Airway epithelial cell (primary cell): ENCODE measurements around the gene PI4K2B. TPM values are rescaled to one million over a fixed set of nuclear protein-coding genes. Genes with fewer than 3 reads are reported as not detected.

Experiments used
- total RNA-seq: library from RNA; depleted of rRNA; stranded (reverse); fragments of >200 nt; gene quantifications from 2 replicates; pipeline ENCODE4 v1.2.3, GENCODE V29; 2015

Gene PI4K2B
- 16.4 and 22.6 TPM in 2 replicates for total RNA-seq

GRCh38 chr4:25233737-25234389, at the start of gene PI4K2B:
Gene PI4K2B (plus strand): TSS chr4:25234033. CDS start chr4:25234164, 131 bp downstream.

DNA sequence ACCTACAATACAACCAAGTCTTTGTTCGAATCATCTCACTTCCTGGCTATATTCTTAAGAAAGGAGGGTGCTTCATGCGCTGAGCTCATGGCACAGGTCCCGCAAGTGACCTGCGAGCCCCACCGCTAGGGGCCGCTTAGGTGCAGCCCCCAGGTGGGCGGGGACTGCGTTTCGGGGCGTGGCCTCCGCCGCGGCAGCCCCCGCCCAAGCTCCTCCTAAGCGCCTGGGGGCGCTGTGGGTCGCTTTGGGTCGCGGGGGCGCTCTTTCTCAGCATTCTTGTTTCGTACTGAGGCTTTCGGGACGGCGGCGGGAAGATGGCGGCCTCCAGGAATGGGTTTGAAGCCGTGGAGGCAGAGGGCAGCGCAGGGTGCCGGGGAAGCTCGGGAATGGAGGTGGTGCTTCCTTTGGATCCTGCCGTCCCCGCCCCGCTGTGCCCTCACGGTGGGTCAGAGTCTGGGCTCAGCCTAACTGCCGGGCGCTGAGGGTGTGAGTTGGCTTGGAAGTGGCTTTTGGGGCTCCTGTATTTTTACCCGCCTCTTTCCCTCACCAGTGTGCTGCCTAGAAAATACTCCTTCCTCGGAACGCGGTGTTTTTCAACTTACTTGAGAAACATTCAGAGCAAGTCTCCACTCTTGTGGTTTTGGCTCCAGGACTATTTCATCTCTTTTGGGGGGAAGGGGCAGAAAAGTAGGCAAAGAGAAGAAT, 78.8 kb downstream of the PI4K2B start, which contains the start of gene ZCCHC4:
Gene ZCCHC4, plus strand, starts transcription at position 279 of the 705 bp plus-strand sequence. Its CDS starts 36 bp downstream, at position 315.

Other genes with a start within 250 kb of the PI4K2B start
- not detected in 2 replicates for gene LGI2, start 203.1 kb upstream of the PI4K2B start, total RNA-seq
- 3.3 and 5.1 TPM in 2 replicates for gene SEPSECS, start 73.6 kb upstream of the PI4K2B start, total RNA-seq
- gene ZCCHC4, start 78.7 kb downstream of the PI4K2B start, total RNA-seq = 9.7 and 15.9 TPM in 2 replicates
- 12.0 and 15.2 TPM in 2 replicates for gene ANAPC4, start 143.2 kb downstream of the PI4K2B start, total RNA-seq